ENCODE results near the gene ALDH1B1.
A peak's percentile ranks its signal among the peaks of the same experiment; 100 is the strongest.

Gene ALDH1B1

GRCh38 chr9:38392235-38393127, at the start of gene ALDH1B1:
ALDH1B1 (plus strand) TSS chr9:38392702; CDS start chr9:38395749, 3,047 bp downstream.
- DNase-seq, result peak; percentile 63 to 64

DNA sequence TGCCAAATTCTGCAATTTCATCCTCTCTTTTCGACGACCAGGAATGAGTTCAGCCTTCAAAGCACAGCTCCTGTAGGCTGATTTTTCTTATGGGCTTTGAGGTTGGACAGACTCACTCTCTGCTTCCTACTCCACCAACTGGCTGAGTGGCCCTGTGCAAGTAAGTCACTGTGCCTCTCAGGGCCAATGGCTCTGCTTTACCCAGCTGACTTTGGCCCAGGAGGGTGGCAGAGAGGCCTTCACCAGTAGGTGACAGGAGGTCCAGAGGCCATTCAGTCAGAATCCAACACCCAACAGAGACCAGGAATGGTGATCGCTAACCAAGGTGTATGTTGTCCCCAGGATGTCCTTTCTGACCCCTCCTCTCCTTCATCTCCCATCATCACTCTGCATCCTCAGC, 49.5 kb upstream of the ALDH1B1 start:
- no peak for DNase-seq

DNA sequence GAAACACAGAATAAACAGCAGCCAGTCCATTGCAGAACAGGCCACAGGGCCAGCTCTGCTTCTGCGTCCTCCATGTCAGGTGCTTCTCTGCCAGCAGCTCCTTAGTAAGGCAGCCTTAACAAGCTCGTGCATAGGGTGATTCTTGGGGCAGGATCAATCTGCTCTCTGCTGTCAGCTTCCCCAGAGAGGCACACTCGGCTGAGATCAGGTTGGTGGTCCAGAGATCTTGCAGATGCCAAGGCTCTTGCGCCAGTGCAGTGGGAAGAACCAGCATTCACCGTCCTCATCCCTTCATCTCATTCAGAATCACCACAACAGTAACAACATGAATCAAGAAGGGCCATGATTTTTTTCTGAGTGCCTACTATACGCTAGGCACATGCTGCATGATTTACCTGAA, 49.0 kb upstream of the ALDH1B1 start:
- no peak for DNase-seq

GRCh38 chr9:38344566-38345324, 47.8 kb upstream of the ALDH1B1 start:
- DNase-seq, result no peak

DNA sequence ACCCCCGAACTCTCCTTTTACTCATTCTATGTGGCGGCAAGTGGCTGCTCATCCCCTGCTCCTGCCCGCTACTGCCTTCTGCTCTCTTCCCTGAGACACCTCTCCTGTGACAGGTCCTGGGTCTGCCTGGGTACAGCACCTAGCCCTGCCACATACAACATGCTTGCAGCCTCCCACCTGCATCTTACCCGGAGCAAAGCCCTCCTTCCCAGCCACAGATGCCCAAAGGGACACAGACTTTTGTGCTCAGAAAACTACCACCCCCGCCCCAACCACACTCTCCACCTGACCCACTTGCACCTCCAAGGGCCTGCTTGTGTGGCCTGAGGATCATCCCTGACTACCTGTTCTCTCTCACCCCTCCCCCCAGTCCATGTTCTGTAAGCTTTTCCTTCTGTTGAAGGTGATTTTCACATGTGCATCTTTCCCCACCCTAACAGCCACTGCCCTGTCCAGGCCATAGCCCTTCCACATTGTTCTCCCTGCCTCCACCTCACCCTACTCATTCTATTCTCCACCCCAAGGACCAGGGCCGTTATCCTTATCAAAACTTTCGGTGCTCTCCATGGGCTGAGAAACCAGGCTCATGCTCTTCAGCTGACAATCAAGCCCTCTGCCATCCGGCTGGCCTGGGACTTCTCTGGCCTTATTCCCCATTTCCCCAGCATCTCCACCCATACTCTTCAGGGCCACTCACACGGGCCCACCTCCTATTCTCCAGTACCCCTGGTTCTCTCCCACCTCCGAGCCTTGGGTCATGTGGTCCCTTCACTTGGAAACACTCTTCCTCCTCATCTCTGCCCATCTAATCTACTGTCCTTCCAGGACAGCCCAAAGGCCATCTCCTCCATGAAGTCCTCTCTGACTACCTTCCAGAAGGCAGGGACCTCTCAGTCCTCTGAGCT, 46.4 kb upstream of the ALDH1B1 start:
- DNase-seq, result no peak

- no peak for DNase-seq
Observed at GRCh38 chr9:38346811-38347210, 45.7 kb upstream of the ALDH1B1 start.

DNA sequence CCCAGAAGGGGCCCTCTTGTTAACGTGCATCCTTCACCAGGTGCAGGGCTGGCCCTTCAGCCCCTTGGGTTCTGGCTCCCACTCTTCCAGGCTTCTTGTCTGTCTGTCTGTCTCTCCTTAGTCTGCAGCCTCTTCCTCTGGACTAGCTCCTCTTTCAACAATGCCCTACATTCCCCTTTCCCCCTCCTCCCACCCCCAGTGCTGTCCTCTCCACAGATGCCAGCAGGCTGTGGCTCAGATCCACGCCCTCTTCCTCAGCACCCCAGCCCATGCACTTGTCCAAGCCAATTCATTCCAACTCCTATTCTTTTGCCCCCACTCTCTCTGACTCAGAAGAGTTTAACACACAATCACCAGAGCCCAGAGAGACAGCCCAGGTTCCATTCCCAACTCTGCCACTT, 45.2 kb upstream of the ALDH1B1 start:
- no peak for DNase-seq

DNA sequence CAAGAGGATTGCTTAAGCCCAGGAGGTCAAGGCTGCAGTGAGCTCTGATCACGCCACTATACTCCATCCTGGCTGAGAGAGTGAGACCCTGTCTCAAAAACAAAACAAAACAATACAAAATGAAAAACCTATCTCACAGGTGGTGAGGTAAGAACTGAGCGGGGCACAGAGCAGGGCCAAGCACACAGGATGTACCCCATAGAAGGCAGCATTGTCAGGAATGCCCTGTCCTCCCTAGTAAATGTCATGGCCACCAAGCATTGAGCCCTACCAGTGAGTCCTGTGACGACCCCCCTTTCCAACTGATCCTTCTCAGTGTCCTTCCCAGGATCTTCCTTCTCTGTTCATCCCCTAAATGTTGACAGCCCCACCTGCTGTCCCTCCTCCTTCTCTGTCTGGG, 44.6 kb upstream of the ALDH1B1 start:
- no peak for DNase-seq

GRCh38 chr9:38350529-38350928, 42.0 kb upstream of the ALDH1B1 start:
- no peak for DNase-seq

DNA sequence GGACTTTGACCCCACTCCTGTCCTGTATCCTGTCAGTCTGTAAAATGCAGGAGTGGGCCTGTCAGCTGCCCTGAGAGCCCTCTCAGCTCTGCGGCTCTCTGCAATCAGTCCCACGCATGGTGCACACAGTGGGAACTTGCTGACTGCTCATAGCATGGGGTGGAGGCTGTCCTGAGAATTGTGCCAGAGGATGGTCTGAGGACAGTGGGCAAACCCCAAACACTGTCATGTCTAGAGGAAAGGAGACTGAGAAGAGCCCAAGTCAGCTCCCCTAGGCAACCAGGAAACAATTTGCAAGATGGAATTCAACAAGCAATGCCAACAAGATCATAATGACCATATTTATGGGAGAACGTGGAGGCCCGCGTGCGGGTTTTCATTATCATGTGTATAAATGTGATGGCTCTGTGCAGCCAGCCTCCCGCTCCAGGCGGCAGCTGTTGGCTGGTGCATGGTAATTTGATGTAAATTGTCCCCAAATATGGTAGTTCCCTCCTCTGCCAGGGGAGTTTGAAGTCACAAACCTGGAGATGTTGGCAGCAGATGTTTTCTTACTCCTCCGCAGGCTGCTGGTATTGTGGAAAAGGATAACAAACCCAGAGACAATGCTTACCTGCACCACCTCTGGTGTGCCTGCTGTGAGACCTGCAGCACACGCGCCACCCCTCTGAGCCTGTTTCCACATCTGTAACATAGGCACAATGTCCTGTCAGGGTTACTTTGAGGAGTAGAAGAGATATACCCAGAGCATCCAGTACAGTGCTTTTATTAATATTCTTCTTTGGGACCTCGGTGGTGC, 39.8 kb upstream of the ALDH1B1 start:
- no peak for DNase-seq

GRCh38 chr9:38355115-38355514, 37.4 kb upstream of the ALDH1B1 start:
- no peak for DNase-seq

DNA sequence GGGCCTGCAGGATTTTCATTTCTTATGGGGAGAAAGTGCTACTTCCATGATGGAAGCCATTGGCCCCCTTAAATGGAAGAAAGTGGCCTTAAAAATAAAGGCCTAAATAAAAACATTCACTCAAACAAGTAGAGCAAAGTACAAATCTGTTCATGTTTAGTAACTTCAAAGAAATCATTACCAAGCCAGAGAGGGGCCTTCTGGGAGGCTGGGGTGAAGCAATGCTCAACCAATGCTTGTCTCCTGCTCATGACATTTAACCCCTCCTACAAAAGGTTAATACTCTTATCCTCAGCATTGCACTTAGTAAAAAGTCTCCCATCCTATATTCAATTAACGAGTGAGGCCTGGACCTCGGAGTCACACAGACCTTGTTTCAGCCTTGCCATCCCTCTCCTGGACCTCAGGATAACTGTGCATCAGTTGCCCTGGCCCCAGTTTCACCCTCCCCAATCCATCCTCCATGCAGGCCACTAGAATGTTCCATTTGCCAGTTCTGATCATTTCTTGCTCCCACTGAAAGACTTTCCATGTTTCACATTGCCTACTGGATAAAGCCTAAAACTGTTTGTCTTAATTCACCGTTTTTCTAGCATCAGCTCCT, 36.9 kb upstream of the ALDH1B1 start:
- DNase-seq, result no peak

DNA sequence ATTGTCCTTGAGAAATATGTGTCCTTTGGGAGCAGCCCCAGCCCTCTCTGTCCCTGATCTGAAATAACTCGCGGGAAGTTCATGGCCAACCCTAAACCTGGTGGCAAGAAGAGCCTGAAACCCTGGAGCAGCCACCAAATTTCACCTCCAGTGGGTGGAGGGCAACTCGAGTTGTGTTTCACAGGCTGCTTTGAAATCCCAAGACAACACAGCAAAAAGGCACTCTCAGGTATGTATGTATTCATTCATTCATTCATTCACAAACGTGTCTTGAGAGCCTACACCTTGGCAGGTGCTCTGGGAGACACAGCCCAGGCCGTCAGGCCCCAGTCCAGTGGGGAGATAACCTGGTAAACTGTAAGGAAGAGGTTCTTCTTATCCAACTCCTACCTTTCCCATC, 35.7 kb upstream of the ALDH1B1 start:
- no peak for DNase-seq

GRCh38 chr9:38357350-38358114, 35.0 kb upstream of the ALDH1B1 start:
- no peak for DNase-seq

- no peak for DNase-seq
Observed at GRCh38 chr9:38358390-38359296, 33.9 kb upstream of the ALDH1B1 start.

DNA sequence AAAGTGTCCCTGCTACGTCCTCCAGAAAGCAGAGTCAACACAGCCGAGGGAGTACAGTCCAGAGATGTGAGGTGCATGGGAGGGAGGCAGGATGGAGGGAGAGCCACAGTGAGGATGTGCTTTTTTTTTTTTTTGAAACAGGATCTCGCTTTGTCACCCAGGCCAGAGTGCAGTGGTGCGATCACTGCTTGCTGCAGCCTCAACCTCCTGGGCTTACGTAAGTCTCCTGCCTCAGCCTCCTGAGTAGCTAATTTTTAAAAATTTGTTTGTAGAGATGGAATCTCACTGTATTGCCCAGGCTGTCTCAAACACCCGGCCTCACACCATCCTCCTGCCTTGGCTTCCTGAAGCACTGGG, 33.2 kb upstream of the ALDH1B1 start:
- no peak for DNase-seq

DNA sequence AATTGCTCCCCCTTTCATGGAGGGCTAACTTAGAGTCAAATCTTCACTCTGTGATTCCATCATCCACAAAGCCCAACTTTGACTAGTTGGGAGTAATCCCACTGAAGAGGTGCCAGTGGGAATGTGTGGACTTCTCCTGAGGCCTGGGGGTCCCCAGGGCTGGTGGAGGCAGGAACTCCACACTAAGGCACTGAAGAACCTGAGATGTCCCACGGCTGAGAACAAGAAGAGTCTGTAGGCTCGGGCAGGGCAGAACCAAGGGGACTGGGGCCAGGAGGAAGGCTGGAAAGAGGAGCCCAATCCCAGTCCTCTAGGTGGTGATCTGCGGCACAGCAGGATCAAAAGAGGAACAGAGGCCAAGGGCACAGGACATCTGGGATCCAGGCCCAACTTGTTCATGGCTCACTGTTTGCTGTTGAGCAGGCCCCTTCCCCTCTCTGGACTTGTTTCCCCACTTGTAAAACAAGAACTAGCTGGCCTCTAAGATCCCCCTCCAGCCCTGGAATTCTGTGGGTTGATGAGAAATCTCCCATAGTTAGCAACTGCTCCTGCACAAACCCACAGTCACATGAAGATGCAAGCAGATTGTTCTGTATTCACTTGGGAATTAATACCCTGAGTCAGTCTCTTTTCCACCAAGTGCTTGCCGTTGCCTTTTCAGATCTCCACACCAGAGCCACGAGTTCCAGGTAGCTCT, 32.7 kb upstream of the ALDH1B1 start:
- DNase-seq, result no peak

GRCh38 chr9:38360839-38361472, 31.5 kb upstream of the ALDH1B1 start:
- DNase-seq, result no peak

- DNase-seq, result no peak
Observed at GRCh38 chr9:38361473-38361850, 31.0 kb upstream of the ALDH1B1 start.

Measured in CD4-positive, alpha-beta T cell treated with Interferon alpha-2 for 1 hour (primary cell).